Activated effector memory CD4-positive, alpha-beta T cell treated with Interleukin-2 at 50 U/mL for 16 hours (primary cell): ENCODE measurements around the gene MLIP.
"Not testable (repeated sequence)": the region's sequence is repeated elsewhere in the genome, so short reads cannot be mapped to it uniquely, and the experiment has no call there.

Source experiments
- DNase-seq: peaks from one replicate; pipeline ENCODE4 v3.0.0-alpha.2; 2020

Gene MLIP

GRCh38 chr6:54236984-54237383 is 125.7 kb downstream of the MLIP start:
- DNase-seq = no peak

DNA sequence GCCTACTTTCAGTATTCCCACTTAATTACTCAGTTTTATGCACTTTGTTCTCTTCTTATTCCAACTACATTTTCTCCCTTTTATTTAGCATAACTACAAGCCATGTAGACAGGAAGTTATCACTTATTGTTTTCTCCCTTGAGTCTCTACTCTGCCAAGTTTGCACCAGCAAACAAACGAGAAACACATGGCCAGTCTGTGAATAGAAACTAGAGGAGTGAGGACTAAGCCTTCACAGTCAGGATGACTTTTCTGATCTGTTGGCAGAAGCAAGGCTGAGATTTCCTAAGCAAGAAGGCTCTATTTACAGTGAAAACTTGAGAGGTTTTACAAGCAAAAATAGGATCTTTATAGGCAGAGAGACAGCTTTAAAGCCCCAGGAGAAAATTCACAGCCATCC is 127.2 kb downstream of the MLIP start:
- no peak for DNase-seq

GRCh38 chr6:54243699-54244098 is 132.5 kb downstream of the MLIP start:
- no peak for DNase-seq

GRCh38 chr6:54244430-54244829 is 133.2 kb downstream of the MLIP start:
- no peak for DNase-seq

GRCh38 chr6:54245265-54245664 is 134.0 kb downstream of the MLIP start:
- DNase-seq = no peak

GRCh38 chr6:54248319-54248718 is 137.1 kb downstream of the MLIP start:
- no peak for DNase-seq

DNA sequence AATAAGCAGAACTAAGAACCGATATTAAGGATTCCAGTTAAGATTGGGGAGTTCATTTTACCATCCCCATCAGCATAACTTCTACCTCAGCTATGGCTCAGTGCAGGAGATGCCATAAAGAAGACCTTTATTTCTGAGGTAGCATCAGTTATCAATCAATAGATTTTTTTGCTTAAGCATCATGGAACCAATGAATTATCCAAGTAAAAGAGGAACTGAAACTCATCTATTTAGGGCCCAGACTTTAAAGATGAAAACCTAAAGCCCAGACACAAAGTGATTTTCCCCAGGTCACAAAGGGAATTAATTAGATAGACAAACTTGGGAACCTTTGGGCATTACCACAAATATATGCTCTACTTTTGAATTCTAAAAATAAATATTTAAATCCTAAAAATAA is 137.8 kb downstream of the MLIP start:
- DNase-seq = no peak

DNA sequence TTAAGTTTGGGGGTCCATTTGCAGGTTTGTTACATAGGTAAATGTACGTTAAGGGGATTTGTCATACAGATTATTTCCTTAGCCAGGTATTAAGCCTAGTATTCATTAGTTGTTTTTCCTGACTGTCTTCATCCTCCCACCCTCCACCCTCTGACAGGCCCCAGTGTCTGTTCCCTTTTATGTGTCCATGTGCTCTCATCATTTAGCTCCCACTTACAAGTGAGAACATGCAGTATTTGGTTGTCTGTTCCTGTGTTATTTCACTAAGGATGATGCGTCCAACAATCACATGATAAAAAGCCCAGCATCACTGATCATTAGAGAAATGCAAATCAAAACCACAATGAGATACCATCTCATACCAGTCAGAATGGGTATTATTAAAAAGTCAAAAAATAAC is 138.6 kb downstream of the MLIP start:
- DNase-seq = not testable (repeated sequence)

- no peak for DNase-seq
These were observed 141.3 kb downstream of the MLIP start for GRCh38 chr6:54252496-54252895.

GRCh38 chr6:54252916-54253315 is 141.7 kb downstream of the MLIP start:
- DNase-seq = no peak

- no peak for DNase-seq
These were observed 143.6 kb downstream of the MLIP start for GRCh38 chr6:54254886-54255285.

- DNase-seq = no peak
These were observed 144.6 kb downstream of the MLIP start for GRCh38 chr6:54255886-54256285.

- DNase-seq = no peak
These were observed 148.8 kb downstream of the MLIP start for GRCh38 chr6:54260025-54260424.

- no peak for DNase-seq
These were observed 151.3 kb downstream of the MLIP start for GRCh38 chr6:54262499-54262898.

GRCh38 chr6:54262971-54263370 is 151.7 kb downstream of the MLIP start:
- no peak for DNase-seq

DNA sequence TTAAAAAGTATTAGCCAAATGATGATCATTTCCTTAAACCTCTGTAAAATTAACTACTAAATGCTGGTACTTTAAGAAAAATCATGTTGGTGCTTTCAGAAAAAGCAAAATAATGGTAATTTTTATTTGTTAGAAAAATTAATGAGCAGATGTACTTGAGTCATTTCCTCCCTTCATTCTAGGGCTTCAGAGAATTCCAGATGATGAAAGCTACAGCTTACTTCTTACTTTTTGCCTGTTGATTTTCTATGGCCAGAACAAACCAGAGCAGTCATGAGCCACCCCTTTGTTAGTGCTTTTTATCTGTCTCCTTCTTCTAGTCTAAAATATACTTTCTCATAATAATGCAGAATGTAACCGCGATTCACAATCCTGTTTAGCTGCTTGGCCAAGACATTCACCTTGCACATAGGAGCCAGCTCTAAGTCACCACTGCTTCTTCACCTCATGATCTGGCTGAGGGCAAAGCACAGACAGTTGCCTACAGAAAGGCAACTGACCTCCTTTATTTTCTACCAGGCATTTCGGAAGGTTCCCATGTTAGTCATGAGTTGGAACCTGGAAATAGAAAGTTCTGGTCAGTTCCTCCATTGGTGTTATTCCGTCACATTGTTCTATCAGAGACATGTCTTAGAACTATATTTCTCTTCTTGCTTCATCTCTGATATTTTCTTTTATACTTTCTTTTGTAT is 153.5 kb downstream of the MLIP start:
- no peak for DNase-seq

- DNase-seq = no peak
These were observed 155.2 kb downstream of the MLIP start for GRCh38 chr6:54266400-54266923.

DNA sequence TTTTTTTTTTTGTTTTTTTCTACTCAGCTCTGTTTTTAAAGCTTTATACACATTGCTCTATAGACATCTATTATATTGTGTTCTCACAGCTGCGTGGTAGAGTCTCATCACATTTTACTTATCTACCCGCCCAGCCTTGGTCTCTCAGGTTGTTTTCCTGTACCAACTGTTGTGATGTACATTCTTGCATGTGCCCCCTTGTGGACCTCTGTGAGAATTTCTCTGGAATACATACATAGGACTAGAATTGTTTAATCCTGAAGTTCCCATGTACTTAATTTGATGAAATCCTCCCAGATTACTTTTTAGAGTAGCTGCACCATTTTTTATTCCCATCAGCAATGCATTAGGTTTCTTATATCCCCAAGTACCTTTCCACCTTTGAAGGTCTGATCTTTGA is 156.6 kb downstream of the MLIP start:
- no peak for DNase-seq

- no peak for DNase-seq
These were observed 162.1 kb downstream of the MLIP start for GRCh38 chr6:54273214-54273820.

DNA sequence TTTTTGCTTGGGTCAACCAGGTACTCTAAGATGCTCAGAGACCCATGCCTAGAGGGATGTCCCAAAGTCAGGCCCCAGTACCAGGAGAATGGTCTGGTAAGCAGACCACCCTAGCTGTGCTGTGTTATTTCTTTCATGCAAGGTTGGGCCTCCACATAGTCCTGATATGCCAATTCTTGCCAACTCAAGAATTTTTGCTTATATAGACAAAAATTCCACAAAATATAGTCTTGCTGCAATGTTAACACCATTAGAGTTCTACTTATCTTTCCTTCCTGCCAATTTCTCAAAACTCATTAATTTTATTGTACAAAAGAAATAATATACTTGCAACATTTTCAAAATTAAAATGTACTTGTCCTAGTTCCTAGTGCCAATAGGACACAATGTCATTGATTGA is 163.1 kb downstream of the MLIP start:
- DNase-seq = no peak

- no peak for DNase-seq
These were observed 170.9 kb downstream of the MLIP start for GRCh38 chr6:54282186-54282585.

DNA sequence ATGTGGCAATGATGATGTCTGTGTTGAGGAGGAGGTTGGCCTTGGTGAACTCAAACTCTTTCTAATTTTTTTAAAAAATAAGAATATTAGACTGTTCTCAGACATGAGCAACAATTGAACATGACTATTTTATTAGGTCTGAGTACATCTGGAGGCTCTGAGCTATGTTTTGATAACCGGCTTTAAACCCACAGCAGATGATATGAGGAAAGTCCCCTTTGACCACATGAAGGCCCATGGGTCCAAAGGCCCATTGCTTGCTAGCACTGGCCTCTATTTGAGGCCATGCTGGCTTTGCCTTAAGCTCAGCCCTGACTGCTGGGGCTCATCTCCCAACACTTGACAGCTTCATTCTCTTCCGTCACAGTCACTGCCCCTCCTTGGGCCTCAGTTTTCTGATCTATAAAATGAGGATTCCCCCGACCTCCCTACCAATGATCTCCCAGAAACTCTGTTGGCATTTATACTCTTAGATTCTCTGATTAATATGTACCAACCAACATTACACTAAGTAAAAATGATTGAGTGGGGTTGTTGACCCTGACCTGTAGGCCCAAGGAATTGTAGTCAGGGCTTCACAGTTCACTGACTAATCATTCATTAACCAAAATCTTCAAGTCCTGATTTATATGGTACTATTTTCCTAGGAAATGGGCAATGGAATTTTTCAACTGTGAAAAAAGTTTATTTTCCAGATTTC is 173.1 kb downstream of the MLIP start:
- no peak for DNase-seq

- no peak for DNase-seq
These were observed 174.4 kb downstream of the MLIP start for GRCh38 chr6:54285595-54285994.

DNA sequence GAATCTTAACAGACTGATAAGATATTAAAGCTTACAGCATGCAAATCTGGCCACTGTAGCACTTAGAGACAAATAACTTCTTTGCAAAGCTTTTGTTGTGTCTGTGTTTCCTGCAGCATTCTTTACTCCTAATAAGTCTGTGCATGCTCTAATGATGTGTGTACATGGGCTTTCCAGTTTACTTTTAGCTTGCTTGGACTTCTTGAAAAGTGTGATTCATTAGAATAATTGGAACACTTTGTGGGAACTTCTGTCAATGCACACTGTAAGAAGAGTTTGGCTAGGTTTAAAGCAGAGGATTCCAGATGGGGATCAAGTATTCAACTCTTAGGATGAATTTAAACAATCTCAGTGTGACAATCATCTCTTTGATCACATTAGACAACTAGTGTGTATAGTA is 174.9 kb downstream of the MLIP start:
- DNase-seq = no peak
